SH-SY5Y (cell line): ENCODE measurements around the gene TPRX1.

ENCODE experiments used
- GATA2 ChIP-seq: IDR thresholded peaks from 2 replicates; pipeline ENCODE4 v1.6.1; 2011; ENCODE audit warnings: mild to moderate bottlenecking, low read depth, low read length
- GATA3 ChIP-seq: IDR thresholded peaks from 2 replicates; pipeline ENCODE4 v1.6.1; 2011; ENCODE audit warnings: low read depth, mild to moderate bottlenecking, low read length, moderate library complexity

Gene TPRX1

DNA sequence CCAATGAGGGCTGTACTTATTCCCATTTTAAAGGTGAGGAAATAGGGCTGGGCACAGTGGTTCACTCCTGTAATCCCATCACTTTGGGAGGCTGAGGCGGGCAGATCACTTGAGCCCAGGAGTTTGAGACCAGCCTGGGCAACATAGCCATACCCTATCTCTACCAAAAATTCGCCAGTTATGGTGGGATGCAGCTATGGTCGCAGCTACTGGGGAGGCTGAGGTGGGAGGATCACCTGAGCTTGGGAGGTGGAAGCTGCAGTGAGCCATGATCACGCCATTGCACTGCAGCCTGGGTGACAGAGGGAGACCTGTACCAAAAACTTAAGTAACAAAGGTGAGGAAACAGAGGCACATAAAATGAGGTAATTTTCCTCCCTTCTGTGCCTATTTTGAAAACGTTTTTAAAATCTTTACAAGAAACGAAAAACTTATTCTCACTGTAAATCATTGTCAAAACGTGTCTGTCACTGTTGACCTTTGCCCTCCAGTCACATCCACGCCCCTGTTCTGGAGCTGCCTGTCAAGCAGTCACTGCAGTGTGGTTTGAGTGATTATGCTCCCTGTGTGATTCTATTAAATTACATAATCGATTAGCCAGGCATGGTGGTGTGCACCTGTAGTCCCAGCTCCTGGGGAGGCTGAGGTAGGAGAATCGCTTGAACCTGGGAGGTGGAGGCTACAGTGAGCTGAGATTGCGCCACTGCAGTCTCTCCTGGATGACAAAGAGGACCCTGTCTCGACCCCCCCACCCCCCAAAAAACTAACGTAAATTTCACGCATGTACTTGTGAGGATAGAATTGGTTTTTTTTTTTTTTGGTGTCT is 46.5 kb downstream of the TPRX1 start:
- no peak for TF ChIP-seq GATA2
- no peak for TF ChIP-seq GATA3

GRCh38 chr19:47756953-47757608 is 47.3 kb downstream of the TPRX1 start:
- TF ChIP-seq GATA3 = no peak
- no peak for TF ChIP-seq GATA2

DNA sequence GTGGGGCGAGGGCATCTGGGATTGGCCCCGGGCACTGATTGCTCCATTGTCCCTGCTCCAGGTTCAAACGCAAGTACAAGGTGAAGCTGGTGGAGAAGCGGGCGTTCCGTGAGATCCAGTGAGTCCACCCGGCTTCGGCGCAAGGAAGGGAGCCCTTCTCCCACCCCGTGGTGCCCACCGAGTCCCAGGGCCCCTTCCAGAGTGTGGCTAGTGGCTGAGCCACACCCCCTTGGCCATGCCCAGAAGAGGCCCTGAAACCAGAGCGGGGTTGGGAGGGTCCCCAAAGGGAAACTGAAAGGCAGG is 47.8 kb downstream of the TPRX1 start:
- TF ChIP-seq GATA2 (no peak), GATA3 (no peak)

- TF ChIP-seq GATA2 = no peak
- TF ChIP-seq GATA3 = no peak
These were observed 48.4 kb downstream of the TPRX1 start for GRCh38 chr19:47755762-47756626.

DNA sequence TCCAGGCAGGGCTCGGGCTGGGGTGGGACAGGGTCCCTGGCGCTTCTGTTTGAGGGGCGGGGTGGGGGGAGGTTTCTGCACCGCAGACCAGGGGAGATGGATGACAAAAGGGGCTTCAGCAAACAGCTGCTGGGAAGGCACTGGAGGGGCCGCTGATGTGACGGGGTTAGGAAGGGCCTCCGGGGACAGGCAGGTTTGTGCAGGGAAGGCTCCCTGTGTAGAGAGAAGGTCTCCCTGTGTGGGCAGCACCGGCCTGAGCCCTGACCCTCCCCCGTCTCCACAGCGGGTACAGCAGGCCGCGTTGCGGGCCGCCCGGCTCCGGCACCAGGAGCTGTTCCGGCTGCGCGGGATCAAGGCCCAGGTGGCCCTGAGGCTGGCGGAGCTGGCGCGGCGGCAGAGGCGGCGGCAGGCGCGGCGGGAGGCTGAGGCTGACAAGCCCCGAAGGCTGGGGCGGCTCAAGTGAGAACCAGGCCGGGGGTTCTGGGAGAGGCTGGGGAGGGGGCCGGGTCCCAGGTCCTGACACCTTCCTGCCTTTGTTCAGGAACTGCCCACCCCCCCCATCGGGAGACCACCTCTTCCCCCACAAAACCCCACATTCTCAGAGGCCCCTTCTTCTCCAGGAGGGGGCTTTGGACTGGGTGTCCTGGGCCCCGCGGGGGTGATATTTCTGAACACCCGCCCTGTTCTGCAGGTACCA is 49.1 kb downstream of the TPRX1 start:
- TF ChIP-seq GATA3 (no peak), GATA2 (no peak)

DNA sequence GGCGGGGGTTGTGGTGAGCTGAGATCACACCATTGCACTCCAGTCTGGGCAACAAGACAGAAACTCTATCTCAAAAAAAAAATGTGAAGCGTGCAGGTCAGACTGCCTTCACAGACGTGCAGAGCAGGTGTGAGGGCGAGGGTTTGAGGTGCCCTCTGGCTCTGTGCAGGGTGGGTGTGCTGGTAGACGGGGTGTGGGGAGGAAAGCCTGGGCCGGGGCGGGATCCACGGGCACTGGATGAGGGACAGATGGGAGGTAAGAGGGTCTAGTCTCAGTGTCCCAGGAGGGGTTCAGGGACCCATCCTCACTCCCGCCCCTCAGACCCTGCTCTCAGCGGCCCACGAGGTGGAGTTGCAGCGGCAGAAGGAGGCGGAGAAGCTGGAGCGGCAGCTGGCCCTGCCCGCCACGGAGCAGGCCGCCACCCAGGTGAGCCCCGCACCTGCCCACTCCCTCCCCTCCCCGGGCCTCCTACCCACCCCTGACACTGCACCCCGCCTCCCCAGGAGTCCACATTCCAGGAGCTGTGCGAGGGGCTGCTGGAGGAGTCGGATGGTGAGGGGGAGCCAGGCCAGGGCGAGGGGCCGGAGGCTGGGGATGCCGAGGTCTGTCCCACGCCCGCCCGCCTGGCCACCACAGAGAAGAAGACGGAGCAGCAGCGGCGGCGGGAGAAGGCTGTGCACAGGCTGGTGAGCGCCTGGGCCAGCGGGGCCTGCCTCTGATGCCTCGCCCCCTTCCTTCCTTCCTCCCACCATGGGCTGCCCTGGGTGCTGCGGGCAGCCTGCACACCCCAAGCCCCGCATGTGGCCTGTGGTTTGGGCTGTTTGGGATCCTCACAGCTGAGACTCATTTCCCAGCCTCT is 49.9 kb downstream of the TPRX1 start:
- TF ChIP-seq GATA2 = no peak
- no peak for TF ChIP-seq GATA3

DNA sequence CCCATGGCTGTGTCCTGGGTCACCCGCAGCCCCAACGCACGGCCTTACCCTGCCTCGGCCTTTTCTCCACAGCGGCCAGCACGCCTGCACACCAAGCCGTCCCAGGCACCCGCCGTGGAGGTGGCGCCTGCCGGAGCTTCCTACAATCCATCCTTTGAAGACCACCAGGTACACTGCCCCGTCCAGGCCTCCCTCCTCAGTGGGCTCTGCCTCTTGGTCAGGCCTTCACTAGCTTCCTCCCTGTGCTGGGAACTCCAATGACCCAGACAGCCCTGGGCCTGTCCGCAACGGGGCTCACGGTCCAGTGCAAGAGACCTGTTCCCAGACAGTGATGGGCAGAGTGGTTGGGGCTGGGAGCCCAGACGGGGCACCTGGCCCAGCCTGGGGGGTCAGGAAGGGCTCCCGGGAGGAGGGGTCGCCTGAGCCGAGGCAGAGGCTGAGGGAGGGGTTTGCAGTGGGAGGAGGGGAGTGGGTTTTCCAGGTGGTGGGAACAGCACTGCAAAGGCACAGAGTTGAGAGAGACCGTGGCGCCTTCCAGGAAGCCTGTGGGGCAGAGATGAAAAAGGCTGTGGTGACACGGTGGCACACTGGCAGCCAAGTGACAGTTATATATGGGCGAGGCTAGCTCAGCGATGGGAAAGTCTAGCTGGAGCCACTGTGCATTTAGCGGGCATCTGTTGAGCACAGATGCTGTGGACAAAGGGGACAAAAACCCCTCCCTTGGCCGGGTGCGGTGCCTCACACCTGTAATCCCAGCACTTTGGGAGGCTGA is 51.7 kb downstream of the TPRX1 start:
- TF ChIP-seq GATA3 = no peak
